Fibroblast of villous mesenchyme (primary cell): ENCODE measurements around the gene EXOSC5. TPM values are rescaled to one million over a fixed set of nuclear protein-coding genes. Genes with fewer than 3 reads are reported as not detected.

ENCODE experiments used
- DNase-seq: peaks from one replicate; pipeline ENCODE4 v3.0.0-alpha.2; 2010; ENCODE audit warnings: low read depth
- H3K4me3 ChIP-seq: 2 replicates; pipeline ENCODE4 v1.5.1; 2011; ENCODE audit warnings: low read depth, mild to moderate bottlenecking, low read length
- CTCF ChIP-seq: IDR thresholded peaks from 2 replicates; pipeline ENCODE4 v1.5.1; 2012; ENCODE audit warnings: low read depth, mild to moderate bottlenecking, low read length; ENCODE audit not compliant: insufficient read depth
- total RNA-seq: library from RNA; depleted of rRNA; stranded (reverse); fragments of >200 nt; gene quantifications from 2 replicates; pipeline ENCODE4 v1.2.3, GENCODE V29; 2012

Gene EXOSC5
- total RNA-seq, 1 donor = 12.5 TPM

- peak overlapping the region; percentile 61 for H3K4me3 ChIP-seq
- no peak for DNase-seq
- TF ChIP-seq CTCF = no peak
These were observed 29.1 kb upstream of the EXOSC5 start for GRCh38 chr19:41426116-41426841.

- TF ChIP-seq CTCF = no peak
- no peak overlapping the region for H3K4me3 ChIP-seq
- DNase-seq = no peak
These were observed 28.3 kb upstream of the EXOSC5 start for GRCh38 chr19:41425174-41426115.

- H3K4me3 ChIP-seq = no peak overlapping the region
- no peak for DNase-seq
- TF ChIP-seq CTCF = no peak
These were observed 27.4 kb upstream of the EXOSC5 start for GRCh38 chr19:41424335-41425173.

GRCh38 chr19:41422955-41423354 lies 25.8 kb upstream of the EXOSC5 start:
- TF ChIP-seq CTCF = no peak
- H3K4me3 ChIP-seq = no peak overlapping the region
- DNase-seq = no peak

- no peak for TF ChIP-seq CTCF
- no peak for DNase-seq
- H3K4me3 ChIP-seq = no peak overlapping the region
These were observed 25.3 kb upstream of the EXOSC5 start for GRCh38 chr19:41422456-41422855.

GRCh38 chr19:41421973-41422372 lies 24.8 kb upstream of the EXOSC5 start:
- TF ChIP-seq CTCF = no peak
- DNase-seq = no peak
- no peak overlapping the region for H3K4me3 ChIP-seq
